Stimulated activated CD8-positive, alpha-beta memory T cell treated with anti-CD3 and anti-CD28 coated beads, Interleukin-15, amount 100 ng/mL, for 48 hours (primary cell): ENCODE data around the gene LTF.

Experiments
- DNase-seq, 2 donors: peaks; one replicate each; pipeline ENCODE4 v3.0.0-alpha.2; 2020; ENCODE audit warnings: low read depth in 2 of 2

LTF gene

GRCh38 chr3:46491089-46492070 lies 26.7 kb upstream of the LTF start:
- no peak for DNase-seq

- no peak for DNase-seq
Measured at GRCh38 chr3:46490338-46491084, 25.8 kb upstream of the LTF start.

GRCh38 chr3:46489875-46490274 lies 25.2 kb upstream of the LTF start:
- no peak for DNase-seq

DNA sequence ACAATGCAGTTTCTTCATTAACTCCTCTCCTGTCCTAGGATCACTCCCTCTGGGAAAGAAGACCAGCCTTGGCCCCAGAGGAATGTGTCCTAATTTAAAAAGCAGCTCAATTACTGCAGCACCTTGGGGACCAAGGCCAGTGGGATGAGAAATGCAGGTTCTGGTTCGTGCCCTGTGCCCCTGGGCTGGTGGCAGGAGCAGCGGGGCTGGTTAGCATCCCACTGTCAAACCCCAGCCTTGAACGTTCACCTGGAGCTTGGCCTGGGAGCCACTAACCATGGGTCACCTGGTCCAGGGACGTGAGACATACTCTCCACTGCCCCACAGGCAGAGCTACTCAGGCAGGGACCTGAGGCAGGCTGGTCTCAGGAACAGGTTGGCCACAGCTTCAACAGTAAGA lies 24.7 kb upstream of the LTF start:
- DNase-seq: no peak

GRCh38 chr3:46488735-46489361 lies 24.1 kb upstream of the LTF start:
- DNase-seq: peak; percentile 81 to 84

DNA sequence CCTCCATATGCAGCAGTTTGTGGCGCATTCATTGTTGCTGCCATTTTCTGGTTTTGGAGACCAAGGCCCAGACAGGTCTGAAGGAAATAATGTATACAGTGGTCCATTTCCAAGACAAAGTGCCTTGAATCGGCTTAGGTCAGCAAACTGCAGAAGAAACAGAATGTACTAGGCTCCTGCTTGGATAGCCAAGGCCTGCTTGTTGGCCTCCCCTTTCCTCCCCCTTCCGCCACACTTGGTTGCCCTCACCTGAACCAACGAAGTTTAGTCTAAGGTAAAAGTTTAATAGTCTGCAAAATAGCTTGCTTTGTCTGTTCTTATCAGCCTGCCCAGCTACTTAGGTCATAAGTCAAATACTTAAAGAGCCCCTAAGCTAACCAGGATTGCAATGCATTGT lies 21.1 kb upstream of the LTF start:
- no peak for DNase-seq

DNA sequence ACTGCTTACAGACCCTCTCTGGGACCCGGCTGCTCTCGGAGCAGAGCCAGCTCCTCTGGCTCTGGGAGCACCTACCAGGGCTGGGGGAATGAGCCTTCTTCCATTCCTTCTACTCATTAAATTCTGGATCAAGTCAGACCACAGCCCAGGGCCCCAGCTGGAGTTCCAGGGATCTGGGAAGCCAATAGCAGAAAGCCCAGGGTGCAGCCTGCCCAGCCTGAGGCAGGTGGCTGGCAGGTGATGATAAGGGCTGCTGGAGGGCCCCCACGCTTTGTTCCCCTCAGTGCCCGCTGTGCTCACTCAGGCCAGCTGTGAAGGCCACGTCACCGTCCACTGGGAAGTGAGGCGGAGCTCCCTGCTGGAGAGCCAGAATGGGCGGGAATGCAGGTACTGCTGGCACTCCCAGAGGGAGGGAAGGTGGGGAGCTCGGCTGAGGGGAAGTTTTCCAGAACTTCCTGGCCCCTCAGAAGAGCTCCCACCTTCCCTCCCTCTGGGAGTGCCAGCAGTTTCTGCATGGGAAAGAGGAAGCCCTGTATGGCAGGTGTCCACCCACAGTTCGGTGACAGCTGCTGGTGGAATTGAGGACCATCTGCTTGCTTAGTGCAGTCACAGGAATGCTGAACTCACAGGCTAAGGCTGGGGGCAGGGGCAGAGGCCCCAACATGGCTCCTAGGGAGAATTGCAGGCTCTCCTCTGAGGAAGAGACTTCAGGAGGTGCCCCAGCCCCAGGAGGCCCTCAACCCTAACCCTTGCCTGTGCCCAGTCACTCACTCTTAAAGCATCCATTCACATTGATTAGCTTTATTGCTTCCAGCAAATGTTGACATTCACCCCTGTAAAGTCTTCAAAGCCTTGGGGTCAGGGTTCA lies 20.4 kb upstream of the LTF start:
- DNase-seq: no peak

- no peak for DNase-seq
Measured at GRCh38 chr3:46484388-46484787, 19.7 kb upstream of the LTF start.

- DNase-seq: no peak
Measured at GRCh38 chr3:46483825-46484224, 19.1 kb upstream of the LTF start.

- DNase-seq: no peak
Measured at GRCh38 chr3:46482632-46483350, 18.1 kb upstream of the LTF start.

DNA sequence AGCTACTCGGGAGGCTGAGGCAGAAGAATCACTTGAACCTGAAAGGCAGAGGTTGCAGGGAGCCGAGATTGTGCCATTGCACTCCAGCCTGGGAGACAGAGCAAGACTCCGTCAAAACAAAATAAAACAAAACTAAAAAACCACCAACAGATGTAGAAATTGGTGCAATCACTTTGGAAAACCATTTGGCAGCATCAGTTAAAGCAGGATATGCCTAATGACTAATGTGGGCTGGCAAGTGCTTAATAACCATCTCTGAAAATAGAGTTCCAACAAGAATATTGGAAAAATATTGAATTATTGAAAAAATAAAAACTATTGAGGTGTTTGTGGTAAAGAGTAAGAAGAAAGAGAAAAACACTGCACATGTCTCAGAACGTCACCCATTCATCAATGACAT lies 16.9 kb upstream of the LTF start:
- DNase-seq: no peak

DNA sequence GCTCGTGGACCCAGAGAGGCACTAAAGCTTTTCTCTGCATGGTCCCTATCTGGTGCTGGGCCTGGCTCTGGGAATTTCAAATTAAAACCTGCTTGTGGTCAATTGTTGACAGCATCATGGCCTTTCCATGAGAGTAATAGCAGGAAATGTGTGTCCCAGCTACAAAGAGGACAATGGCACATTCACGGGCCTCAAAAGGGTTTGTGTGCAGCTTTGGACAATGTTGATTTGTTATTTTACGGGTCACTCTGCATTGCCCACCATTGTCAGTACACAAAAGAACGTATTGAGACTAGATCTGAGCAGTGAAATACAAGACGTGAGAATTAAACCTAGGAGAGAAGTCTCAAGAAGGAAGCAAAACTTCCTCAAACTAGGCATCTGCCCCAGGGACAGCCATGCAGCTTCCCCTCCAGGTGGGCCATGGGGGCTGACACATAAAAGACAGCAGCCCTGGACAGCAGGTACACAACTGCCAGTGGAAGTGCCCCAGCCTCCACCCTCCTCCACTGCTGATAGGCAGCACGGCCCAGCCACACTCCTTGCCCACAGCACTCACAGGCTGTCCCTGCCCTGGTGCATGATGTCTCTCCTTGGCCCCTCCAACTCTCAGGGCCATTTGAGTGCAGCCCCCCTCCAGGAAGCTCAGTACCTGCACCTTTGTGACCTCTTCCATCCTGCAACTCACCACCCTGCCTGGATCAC lies 15.9 kb upstream of the LTF start:
- no peak for DNase-seq

- DNase-seq: no peak
Measured at GRCh38 chr3:46479696-46480095, 15.0 kb upstream of the LTF start.

DNA sequence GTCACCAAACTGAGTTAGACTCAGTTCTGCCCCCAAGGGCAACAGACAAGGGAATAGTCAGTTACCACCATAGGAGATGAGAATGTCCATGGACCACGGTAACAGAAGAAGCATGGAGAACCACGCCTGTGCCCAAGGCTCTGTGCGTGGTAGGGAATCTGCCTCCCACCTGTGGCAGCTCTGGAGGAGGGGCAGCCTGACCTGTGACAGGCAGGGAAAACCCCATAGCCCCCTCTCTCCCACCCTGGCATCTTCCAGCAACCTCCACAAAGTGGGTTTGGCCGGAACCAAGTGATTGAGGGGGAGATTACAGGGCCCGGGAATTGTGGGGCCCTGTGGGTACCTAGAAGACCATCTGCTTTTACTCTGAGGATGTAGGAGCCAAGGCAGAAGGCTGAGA lies 14.3 kb upstream of the LTF start:
- DNase-seq: no peak

GRCh38 chr3:46478341-46478740 lies 13.6 kb upstream of the LTF start:
- DNase-seq: no peak

- DNase-seq: no peak
Measured at GRCh38 chr3:46477756-46478155, 13.1 kb upstream of the LTF start.

GRCh38 chr3:46477145-46477544 lies 12.4 kb upstream of the LTF start:
- DNase-seq: no peak

DNA sequence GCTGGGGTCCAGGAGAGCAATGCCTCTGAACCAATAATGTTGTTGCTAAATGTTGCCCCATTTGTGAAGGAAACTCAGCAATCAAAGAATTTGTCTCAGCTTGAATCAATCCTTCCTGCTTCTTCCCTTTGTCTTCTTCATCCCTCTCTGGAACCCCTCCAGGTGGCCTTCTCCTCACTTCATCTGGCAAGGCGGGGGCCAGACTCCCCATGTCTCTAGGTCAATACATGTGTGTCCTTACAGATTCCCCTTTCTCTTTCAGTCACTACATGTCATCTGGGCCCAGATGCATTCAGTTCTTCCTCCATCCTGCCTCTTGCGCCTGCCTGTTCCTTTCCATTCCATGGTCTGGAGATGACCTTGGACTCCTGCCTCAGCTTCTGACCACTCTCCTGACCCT lies 8.0 kb upstream of the LTF start:
- no peak for DNase-seq

DNA sequence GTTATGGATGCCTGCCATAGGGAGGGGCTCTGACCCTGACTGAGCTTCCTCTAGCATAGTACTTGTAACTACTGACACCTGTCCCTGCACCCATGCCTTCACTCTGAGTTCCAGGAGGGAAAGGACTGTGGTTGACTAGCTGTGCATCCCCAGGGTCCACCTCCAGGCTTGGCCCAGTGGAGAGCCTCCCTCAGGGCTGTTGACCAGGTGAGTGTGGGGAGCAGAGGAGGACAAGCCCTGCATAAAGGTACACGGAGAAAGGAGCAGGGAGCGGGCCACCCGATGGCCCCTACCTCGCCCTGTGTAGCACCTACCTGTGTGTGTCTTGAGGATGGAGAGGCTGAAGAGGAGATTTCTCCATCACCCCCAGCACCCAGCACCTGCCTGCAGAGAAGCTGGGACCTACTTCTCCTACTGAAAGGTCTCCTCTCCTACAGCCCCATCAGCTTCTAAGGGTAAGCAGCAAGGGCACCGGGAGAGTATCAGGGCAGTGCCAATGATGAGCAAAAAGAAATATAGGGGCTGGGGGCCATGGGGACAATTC lies 6.7 kb upstream of the LTF start:
- no peak for DNase-seq

DNA sequence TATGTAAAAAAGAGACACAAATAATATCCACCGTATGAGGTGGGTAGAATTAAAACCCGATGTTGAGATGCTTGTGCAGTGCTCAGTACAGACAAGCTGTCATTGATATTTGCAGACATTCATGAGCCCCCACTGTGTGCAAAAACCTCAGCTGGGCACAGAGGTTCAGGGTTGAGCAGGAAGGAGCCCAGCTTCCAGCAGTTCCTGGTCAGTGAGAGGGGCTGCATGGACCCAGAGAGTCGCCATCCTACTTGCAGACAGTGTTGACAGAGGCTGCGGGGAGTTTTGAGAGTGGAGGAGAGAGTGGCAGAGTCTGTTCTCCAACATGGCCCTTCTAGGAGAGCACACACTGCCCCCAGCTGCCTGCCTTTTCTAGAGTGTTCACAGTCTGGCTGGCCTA lies 6.1 kb upstream of the LTF start:
- DNase-seq: no peak
